Measurements from ENCODE around the gene DNASE1L2.

DNA sequence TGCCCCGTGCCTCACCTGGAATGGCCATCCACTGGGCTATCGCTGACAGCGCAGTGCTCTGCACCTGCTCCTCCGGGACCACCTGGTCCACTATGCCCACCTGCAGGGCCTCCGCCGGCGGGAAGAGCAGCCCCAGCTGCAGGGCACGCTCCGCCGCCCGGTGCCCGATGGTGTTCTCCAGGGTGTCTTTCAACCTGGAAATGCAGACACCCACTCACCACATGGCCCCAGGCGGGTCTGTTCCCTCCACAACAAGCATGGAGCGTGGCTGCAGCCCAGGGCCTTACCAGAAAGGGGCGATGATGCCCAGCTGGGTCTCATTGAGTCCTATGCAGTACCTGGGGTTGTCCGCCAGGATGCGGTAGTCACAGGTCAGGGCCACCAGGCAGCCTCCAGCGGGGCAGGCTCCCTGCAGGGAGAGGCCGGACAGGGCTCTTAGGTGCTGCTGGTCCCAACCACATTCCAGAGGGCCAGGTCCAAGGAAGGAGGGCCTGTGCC, 6.8 kb downstream of the DNASE1L2 start:
- TF ChIP-seq, protein P1, sequence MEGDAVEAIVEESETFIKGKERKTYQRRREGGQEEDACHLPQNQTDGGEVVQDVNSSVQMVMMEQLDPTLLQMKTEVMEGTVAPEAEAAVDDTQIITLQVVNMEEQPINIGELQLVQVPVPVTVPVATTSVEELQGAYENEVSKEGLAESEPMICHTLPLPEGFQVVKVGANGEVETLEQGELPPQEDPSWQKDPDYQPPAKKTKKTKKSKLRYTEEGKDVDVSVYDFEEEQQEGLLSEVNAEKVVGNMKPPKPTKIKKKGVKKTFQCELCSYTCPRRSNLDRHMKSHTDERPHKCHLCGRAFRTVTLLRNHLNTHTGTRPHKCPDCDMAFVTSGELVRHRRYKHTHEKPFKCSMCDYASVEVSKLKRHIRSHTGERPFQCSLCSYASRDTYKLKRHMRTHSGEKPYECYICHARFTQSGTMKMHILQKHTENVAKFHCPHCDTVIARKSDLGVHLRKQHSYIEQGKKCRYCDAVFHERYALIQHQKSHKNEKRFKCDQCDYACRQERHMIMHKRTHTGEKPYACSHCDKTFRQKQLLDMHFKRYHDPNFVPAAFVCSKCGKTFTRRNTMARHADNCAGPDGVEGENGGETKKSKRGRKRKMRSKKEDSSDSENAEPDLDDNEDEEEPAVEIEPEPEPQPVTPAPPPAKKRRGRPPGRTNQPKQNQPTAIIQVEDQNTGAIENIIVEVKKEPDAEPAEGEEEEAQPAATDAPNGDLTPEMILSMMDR (IDR thresholded peaks at IDR 0.05; ENCODE audit: extremely low read depth in 1 of 2, insufficient read depth in 1 of 2, low read depth in 1 of 2, low read length in 2 of 2) = no peak
- no peak for TF ChIP-seq POLR2A (IDR thresholded peaks at IDR 0.05; ENCODE audit: low read depth, low read length)
- no peak for TF ChIP-seq POLR2AphosphoS5 (IDR thresholded peaks at IDR 0.05; ENCODE audit: insufficient read depth, low read depth, low read length)
- TF ChIP-seq EZH2 (IDR thresholded peaks at IDR 0.05; ENCODE audit: borderline replicate concordance, low read depth, low read length, severe bottlenecking) = no peak
- no peak for TF ChIP-seq GATA2 (IDR thresholded peaks at IDR 0.05; ENCODE audit: insufficient read depth, insufficient read length, low read depth, low read length)
